Retinal pigment epithelial cell (primary cell): ENCODE results near the gene CTLA4.

Experiments
- DNase-seq: peaks from one replicate; pipeline ENCODE4 v3.0.0-alpha.2; 2010; ENCODE audit warnings: low read depth
- H3K4me3 ChIP-seq: 2 replicates; pipeline ENCODE4 v1.5.1; 2011; ENCODE audit warnings: mild to moderate bottlenecking, low read length, control low read depth, moderate library complexity
- CTCF ChIP-seq: conservative IDR thresholded peaks from 2 replicates; pipeline ENCODE4 v1.5.1; 2011; ENCODE audit warnings: low read depth, low read length, control low read depth, inconsistent platforms

CTLA4 gene

GRCh38 chr2:203824603-203825002 is 43.0 kb upstream of the CTLA4 start:
- no peak for DNase-seq
- H3K4me3 ChIP-seq, result no peak overlapping the region
- no peak for TF ChIP-seq CTCF

- H3K4me3 ChIP-seq, result no peak overlapping the region
- DNase-seq, result no peak
- no peak for TF ChIP-seq CTCF
These were observed 40.9 kb upstream of the CTLA4 start for GRCh38 chr2:203826704-203827103.

GRCh38 chr2:203830304-203831055 is 37.1 kb upstream of the CTLA4 start:
- DNase-seq, result no peak
- TF ChIP-seq CTCF, result no peak
- no peak overlapping the region for H3K4me3 ChIP-seq

- DNase-seq, result no peak
- H3K4me3 ChIP-seq, result no peak overlapping the region
- TF ChIP-seq CTCF, result no peak
These were observed 32.2 kb upstream of the CTLA4 start for GRCh38 chr2:203835420-203835819.

DNA sequence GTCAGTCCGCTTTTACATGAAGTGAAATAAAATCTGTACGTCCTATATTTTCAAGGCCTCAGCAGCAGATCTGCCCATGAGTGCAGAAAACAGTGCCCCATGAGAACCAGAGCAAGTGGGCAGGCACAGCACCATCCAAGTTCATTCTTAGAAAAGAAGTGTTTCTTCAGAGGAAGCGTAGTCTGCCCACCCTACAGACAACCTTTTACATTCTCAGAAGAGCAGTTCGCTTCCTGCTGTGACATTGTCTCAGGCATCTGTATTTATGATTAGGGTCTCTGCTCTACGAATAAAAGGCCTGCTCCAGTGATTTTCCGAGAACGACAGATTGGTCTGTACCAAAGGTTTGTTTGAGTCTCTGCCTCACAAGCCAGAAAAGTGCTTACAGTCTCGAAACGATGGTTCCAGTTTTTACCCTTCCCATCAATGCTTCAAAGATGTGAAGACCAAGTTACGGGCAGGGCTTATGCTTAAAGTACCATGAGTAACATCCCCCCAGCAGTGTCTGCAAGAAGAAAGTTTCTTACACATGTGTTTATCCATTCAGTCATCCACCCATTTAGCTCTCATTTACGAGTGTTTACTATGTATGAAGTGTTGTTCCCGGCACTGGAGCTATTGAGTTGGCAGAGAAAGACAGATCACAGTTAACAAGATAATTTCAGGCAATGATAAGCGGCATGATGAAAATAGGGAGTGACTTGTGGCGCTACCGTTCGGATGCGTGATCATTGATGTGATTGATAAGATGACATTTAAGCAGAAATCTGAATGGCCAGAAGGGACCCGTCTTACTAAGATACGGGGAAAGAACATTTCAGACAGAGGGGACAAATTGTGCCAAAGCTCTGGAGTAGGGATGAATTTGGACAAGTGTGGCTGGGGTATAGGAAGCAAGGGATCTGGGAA is 31.4 kb upstream of the CTLA4 start:
- no peak for DNase-seq
- no peak for TF ChIP-seq CTCF
- H3K4me3 ChIP-seq, result no peak overlapping the region

DNA sequence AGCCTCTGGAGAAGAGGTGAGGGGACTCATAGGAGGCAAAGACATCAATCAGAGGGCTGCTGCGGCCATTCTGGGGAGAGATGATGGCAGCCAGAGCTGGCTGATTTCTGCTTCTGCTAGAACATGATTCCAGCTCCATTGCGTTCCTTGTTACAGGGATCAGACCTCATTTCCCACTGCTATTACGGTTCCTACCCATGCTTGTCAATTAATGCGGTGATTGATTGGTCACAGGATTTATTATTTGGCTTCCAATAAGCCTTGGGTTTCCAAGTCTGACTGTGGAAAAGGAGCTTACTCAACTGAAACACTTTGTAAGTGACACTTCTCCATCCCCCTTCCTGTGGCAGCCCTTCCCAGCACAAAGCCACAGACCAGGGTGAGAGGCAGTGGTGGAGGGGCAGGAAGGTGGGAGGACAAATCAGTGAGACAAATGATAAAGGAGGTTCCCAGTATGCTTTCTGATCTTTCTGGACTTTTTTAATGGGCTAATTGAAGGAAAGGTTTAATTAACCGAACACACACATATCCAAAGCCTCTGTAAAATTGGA is 26.8 kb upstream of the CTLA4 start:
- no peak for DNase-seq
- H3K4me3 ChIP-seq, result no peak overlapping the region
- TF ChIP-seq CTCF, result no peak
